HepG2 (cell line): ENCODE measurements around the gene MRRF.

ENCODE experiments used
- FOXK1 ChIP-seq: sonication (generic); formaldehyde crosslinking; IDR thresholded peaks from 2 replicates; pipeline ENCODE4 v1.4.0; 2020; ENCODE audit warnings: low read depth, missing genetic modification reagents, borderline replicate concordance
- IKZF1 ChIP-seq: fragments of 450-650 bp; IDR thresholded peaks from 2 replicates; pipeline ENCODE4 v1.7.1; 2016
- MXI1 ChIP-seq: IDR thresholded peaks from 3 replicates; pipeline ENCODE4 v1.6.1; 2012; ENCODE audit warnings: low read depth, low read length, inconsistent platforms, borderline replicate concordance
- NPAS2 ChIP-seq: sonication (generic); formaldehyde crosslinking; IDR thresholded peaks from 2 replicates; pipeline ENCODE4 v1.8.0; 2022; ENCODE audit warnings: mild to moderate bottlenecking, missing genetic modification reagents, borderline replicate concordance
- SMAD3 ChIP-seq: sonication (generic); formaldehyde crosslinking; IDR thresholded peaks from 2 replicates; pipeline ENCODE4 v1.4.0; 2020; ENCODE audit warnings: missing genetic modification reagents
- ZFP90 ChIP-seq: sonication (generic); formaldehyde crosslinking; IDR thresholded peaks from 2 replicates; pipeline ENCODE4 v1.8.0; 2022; ENCODE audit warnings: missing genetic modification reagents, mild to moderate bottlenecking, inconsistent platforms, borderline replicate concordance
- TF ChIP-seq, protein P1 (sequence below): sonication (generic); formaldehyde crosslinking; IDR thresholded peaks from 2 replicates; pipeline ENCODE4 v1.5.0; 2020; ENCODE audit warnings: missing genetic modification reagents
- TF ChIP-seq, protein P2 (sequence below): sonication (generic); formaldehyde crosslinking; IDR thresholded peaks from 2 replicates; pipeline ENCODE4 v1.5.0; 2020; ENCODE audit warnings: mild to moderate bottlenecking, missing genetic modification reagents, moderate library complexity
- TF ChIP-seq, protein P3 (sequence below): sonication (generic); formaldehyde crosslinking; IDR thresholded peaks from 2 replicates; pipeline ENCODE4 v1.4.0; 2020; ENCODE audit warnings: missing genetic modification reagents, mild to moderate bottlenecking, borderline replicate concordance
- TF ChIP-seq, protein P4 (sequence below): sonication (generic); formaldehyde crosslinking; IDR thresholded peaks from 2 replicates; pipeline ENCODE4 v1.9.0; 2021; ENCODE audit warnings: missing genetic modification reagents, borderline replicate concordance
- TF ChIP-seq, protein P5 (sequence below): sonication (generic); formaldehyde crosslinking; IDR thresholded peaks from 2 replicates; pipeline ENCODE4 v1.5.1; 2020; ENCODE audit warnings: mild to moderate bottlenecking, missing genetic modification reagents, moderate library complexity

DNA sequence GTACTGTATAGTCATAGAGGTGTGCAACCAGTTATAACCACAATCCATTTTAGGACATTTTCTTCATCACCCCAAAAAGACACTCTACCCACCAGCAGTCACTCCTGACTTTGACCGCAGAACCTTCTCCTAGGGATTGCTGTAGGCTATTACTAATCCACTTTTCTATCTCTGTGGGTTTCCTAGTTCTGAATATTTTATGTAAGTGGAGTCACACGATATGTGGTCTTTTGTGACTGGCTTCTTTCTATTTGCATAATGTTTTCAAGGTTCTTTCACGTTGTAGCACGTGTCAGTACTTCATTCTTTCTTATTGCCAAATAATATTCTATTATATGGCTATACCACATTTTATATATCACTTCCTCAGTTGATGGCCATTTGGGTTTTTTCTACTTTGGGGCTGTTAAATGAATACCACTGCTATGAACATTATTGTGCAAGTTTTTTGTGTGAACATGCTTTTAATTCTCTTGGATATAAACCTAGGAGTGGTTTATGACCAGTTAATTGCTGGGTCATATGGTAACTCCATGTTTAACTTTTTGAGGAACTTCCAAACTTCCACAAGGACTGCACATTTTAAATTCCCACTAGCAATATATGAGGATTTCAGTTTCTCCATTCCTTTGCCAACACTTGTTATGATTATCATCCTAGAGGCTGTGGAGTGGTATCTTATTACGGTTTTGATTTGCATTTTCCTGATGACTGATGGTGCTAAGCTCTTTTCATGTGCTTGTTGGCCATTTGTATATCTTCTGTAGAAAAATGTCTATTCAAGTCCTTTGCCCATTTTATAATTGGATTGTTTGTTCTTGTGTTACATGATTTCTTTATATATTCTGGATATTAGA is 37.8 kb downstream of the MRRF start:
- TF ChIP-seq MXI1: no peak
- TF ChIP-seq, protein P1, sequence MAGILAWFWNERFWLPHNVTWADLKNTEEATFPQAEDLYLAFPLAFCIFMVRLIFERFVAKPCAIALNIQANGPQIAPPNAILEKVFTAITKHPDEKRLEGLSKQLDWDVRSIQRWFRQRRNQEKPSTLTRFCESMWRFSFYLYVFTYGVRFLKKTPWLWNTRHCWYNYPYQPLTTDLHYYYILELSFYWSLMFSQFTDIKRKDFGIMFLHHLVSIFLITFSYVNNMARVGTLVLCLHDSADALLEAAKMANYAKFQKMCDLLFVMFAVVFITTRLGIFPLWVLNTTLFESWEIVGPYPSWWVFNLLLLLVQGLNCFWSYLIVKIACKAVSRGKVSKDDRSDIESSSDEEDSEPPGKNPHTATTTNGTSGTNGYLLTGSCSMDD: no peak
- no peak for TF ChIP-seq IKZF1
- no peak for TF ChIP-seq SMAD3
- TF ChIP-seq, protein P2, sequence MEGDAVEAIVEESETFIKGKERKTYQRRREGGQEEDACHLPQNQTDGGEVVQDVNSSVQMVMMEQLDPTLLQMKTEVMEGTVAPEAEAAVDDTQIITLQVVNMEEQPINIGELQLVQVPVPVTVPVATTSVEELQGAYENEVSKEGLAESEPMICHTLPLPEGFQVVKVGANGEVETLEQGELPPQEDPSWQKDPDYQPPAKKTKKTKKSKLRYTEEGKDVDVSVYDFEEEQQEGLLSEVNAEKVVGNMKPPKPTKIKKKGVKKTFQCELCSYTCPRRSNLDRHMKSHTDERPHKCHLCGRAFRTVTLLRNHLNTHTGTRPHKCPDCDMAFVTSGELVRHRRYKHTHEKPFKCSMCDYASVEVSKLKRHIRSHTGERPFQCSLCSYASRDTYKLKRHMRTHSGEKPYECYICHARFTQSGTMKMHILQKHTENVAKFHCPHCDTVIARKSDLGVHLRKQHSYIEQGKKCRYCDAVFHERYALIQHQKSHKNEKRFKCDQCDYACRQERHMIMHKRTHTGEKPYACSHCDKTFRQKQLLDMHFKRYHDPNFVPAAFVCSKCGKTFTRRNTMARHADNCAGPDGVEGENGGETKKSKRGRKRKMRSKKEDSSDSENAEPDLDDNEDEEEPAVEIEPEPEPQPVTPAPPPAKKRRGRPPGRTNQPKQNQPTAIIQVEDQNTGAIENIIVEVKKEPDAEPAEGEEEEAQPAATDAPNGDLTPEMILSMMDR: no peak
- TF ChIP-seq, protein P3, sequence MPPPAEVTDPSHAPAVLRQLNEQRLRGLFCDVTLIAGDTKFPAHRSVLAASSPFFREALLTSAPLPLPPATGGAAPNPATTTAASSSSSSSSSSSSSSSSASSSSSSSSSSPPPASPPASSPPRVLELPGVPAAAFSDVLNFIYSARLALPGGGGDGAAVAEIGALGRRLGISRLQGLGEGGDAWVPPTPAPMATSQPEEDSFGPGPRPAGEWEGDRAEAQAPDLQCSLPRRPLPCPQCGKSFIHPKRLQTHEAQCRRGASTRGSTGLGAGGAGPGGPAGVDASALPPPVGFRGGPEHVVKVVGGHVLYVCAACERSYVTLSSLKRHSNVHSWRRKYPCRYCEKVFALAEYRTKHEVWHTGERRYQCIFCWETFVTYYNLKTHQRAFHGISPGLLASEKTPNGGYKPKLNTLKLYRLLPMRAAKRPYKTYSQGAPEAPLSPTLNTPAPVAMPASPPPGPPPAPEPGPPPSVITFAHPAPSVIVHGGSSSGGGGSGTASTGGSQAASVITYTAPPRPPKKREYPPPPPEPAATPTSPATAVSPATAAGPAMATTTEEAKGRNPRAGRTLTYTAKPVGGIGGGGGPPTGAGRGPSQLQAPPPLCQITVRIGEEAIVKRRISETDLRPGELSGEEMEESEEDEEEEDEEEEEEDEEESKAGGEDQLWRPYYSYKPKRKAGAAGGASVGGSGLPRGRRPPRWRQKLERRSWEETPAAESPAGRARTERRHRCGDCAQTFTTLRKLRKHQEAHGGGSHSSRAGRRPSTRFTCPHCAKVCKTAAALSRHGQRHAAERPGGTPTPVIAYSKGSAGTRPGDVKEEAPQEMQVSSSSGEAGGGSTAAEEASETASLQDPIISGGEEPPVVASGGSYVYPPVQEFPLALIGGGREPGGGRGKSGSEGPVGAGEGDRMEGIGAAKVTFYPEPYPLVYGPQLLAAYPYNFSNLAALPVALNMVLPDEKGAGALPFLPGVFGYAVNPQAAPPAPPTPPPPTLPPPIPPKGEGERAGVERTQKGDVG: no peak
- TF ChIP-seq ZFP90: no peak
- TF ChIP-seq, protein P4, sequence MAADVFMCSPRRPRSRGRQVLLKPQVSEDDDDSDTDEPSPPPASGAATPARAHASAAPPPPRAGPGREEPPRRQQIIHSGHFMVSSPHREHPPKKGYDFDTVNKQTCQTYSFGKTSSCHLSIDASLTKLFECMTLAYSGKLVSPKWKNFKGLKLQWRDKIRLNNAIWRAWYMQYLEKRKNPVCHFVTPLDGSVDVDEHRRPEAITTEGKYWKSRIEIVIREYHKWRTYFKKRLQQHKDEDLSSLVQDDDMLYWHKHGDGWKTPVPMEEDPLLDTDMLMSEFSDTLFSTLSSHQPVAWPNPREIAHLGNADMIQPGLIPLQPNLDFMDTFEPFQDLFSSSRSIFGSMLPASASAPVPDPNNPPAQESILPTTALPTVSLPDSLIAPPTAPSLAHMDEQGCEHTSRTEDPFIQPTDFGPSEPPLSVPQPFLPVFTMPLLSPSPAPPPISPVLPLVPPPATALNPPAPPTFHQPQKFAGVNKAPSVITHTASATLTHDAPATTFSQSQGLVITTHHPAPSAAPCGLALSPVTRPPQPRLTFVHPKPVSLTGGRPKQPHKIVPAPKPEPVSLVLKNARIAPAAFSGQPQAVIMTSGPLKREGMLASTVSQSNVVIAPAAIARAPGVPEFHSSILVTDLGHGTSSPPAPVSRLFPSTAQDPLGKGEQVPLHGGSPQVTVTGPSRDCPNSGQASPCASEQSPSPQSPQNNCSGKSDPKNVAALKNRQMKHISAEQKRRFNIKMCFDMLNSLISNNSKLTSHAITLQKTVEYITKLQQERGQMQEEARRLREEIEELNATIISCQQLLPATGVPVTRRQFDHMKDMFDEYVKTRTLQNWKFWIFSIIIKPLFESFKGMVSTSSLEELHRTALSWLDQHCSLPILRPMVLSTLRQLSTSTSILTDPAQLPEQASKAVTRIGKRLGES (CRISPR knock-in tag): no peak
- TF ChIP-seq NPAS2 (CRISPR knock-in tag): no peak
- TF ChIP-seq, protein P5, sequence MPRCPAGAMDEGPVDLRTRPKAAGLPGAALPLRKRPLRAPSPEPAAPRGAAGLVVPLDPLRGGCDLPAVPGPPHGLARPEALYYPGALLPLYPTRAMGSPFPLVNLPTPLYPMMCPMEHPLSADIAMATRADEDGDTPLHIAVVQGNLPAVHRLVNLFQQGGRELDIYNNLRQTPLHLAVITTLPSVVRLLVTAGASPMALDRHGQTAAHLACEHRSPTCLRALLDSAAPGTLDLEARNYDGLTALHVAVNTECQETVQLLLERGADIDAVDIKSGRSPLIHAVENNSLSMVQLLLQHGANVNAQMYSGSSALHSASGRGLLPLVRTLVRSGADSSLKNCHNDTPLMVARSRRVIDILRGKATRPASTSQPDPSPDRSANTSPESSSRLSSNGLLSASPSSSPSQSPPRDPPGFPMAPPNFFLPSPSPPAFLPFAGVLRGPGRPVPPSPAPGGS (CRISPR knock-in tag): no peak
- no peak for TF ChIP-seq FOXK1 (CRISPR knock-in tag)
